HG02763 (cell line): Measurements from ENCODE around the gene BCL11B.

Source experiments
- ATAC-seq: cut with Tn5 transposase; IDR thresholded peaks from one replicate; pipeline ENCODE4 v1.9.1; 2021; ENCODE audit warnings: mild to moderate bottlenecking, moderate library complexity; ENCODE audit not compliant: unreplicated experiment

The BCL11B gene

GRCh38 chr14:99185436-99186068 is 86.4 kb downstream of the BCL11B start:
- no peak for ATAC-seq

DNA sequence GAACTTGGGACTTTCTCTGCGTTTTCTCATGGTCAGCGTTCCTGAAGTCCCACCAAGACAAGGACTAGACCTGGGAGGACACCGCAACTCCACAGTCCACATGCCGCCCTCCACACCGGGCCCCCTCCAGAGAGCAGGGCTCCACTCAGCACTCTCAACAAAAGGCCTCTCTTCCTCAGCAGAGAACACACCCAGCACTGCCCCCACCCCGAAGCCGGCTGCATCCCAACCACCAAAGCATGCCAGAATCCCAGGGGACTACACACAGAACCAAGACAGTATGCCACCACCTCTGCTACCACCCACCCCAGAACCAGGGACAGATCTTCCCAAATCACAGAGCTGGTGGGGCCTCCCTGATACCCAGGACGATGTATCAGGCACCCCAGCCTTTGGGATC is 88.3 kb downstream of the BCL11B start:
- ATAC-seq, result no peak

DNA sequence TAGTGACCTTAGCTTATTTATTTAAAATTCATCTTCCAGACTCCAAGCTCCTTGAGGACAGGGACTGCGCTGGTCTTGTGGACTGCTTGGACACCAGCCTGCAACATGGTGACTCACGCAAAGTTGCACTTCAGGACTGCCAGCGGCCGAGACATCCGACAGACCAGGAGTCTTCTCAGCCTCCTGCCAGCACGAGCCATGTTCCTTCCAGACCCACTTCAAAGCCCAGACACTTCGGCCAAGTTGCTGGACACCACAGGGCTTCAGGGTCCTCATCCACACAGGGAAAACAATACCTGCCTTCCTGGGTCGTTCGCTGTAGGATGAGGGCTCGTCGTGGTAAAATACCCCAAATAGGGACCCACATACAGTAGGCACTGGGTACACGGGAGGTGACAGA is 88.7 kb downstream of the BCL11B start:
- ATAC-seq, result no peak

- ATAC-seq, result no peak
These were observed 89.3 kb downstream of the BCL11B start for GRCh38 chr14:99182548-99183250.

- no peak for ATAC-seq
These were observed 90.0 kb downstream of the BCL11B start for GRCh38 chr14:99181804-99182520.

DNA sequence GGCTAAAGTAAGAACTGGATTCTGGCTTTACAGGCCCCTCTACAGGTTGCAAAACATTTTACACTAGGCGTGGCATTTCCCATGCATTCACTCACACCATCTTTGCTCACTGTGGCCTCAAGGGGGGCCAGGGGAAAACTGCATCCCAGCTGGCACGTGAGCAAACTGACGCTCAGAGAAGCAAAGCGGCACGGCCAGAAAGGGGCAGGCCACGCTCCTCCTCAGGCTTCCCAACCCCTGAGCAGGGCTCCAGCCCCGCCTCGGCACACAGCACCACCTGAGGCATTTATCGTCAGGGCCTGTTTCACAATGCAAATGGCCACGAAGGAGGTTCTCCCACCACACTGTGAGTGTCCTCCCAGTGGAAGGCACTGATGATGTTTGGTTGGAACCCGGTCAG is 90.8 kb downstream of the BCL11B start:
- no peak for ATAC-seq

GRCh38 chr14:99179946-99180345 is 92.1 kb downstream of the BCL11B start:
- no peak for ATAC-seq

- no peak for ATAC-seq
These were observed 92.5 kb downstream of the BCL11B start for GRCh38 chr14:99179506-99179905.

- no peak for ATAC-seq
These were observed 93.8 kb downstream of the BCL11B start for GRCh38 chr14:99177886-99178835.

GRCh38 chr14:99177046-99177655 is 94.8 kb downstream of the BCL11B start:
- no peak for ATAC-seq

DNA sequence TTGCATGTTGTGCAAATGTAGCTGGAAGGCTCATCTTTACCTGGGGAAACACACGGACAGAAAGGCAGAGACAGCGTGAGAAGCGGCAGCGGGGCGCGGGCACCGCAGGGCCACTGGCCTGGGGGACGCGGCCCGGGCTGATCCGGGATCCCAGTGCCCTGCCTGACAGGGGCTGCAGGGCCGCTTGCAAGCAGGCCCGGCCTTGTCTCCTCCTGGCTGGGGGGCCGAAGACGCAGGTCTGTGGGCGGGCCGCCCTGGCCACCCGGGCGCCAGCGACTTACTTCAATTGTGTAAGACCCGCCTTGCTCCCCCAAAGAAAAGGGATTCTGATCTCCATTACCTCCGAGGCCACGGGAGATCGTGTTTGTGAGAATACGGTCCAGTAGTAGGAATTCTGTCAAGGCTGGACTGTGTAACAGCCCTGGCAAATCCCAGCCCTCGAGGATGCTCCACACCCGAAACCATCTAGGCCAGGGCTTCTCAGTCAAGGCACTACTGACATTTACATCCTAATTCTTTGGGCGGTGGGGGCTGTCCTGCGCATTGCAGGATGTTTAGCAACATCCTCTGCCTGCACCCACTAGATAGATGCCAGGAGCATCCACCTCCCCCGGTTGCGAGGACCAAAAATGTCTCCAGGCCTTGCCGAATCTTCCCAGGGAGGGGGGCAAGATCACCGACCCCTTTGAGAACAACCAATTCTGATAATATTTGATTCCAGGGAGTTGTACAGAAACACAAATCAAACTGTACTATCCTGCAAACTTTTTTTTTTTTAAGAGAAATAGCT is 95.6 kb downstream of the BCL11B start:
- ATAC-seq, result no peak

DNA sequence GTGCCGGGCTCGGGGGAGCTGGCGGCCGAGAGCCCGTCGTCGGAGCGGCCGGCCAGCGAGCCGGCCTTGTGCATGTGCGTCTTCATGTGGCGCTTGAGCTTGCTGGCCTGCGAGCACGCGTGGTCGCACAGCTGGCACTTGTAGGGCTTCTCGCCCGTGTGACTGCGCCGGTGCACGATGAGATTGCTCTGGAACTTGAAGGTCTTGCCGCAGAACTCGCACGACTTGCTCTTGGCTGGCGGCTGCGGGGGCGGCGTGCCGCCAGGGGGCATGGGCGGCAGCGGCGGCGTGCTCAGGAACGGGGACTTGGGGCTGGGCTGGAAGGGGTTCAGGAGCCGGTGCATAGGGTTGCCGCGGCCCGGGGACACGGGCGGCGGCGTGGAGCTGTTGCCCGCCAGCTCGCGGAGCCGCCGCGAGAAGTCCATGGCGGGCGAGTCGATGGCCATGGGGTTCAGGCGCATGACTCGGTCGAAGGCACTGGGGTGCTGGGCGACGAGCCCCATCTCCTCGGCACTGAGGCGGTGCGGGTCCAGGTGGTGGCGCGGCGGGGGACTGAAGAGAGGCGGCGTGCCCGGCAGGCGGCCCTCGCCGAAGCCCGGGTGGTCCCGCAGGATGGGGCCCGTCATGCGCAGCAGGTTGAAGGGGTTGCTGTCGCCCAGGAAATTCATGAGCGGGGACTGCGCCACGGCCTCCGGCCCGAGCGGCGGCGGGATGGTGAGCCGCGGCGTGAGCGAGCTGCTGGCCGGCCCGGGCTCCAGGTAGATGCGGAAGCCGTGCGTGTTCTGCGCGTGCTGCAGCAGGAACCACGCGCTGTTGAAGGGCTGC is 96.5 kb downstream of the BCL11B start:
- no peak for ATAC-seq

DNA sequence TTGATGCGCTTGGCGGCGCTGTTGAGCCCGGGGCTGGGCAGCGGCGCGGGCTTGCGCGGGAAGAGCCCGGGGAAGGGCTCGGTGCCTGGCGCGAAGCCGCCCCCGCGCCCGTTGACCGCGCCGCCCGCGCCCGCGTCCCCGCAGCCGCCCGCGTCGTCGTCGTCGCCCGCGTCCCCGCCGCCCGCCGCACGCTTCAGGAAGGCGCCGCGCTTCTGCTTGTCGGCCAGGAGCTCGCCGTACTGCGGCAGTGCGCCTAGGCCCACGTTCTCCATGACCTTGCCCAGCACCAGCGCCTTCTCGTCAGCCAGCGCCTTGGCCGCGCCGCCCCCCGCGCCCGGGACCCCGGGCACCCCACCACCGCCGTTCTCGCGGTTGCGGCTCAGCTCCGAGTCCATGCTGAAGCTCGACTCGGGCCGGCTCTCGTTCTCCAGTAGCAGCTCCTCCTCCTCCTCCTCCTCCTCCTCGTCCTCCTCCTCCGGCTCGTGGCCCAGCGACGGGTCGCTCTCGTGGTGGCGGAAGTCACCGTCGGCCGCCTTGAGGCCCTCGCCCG is 97.2 kb downstream of the BCL11B start:
- ATAC-seq, result no peak

DNA sequence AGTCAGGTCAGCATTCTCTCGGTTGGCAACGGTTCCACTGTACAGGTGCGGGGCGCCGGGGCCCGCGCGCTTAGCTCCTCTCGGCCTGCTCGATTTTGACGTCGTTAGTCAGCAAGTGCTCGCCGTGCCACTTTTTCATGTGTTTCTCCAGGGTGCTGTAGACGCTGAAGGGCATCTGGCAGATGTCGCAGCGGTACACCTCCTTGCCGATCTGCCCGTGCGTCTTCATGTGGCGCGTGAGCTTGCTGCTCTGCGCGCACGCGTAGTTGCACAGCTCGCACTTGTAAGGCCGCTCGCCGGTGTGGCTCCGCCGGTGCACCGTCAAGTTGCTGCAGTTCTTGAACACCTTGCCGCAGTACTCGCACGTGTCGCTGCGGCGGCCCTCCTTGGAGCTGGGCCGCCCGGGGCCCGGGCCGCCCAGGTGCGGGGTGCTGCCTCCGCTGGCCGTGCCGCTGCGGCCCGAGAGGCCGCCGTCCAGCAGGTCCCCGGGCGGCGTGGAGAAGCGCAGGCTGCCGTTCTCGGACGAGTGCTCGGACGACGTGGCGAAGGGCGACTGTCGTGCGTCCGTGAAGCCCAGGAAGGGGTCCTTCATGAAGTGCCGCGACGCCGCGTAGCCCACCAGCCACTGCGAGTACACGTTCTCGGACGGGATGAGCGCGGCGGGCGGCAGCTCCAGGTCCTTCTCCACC is 97.8 kb downstream of the BCL11B start:
- no peak for ATAC-seq

- no peak for ATAC-seq
These were observed 98.5 kb downstream of the BCL11B start for GRCh38 chr14:99173506-99173905.

GRCh38 chr14:99173086-99173485 is 98.9 kb downstream of the BCL11B start:
- no peak for ATAC-seq

DNA sequence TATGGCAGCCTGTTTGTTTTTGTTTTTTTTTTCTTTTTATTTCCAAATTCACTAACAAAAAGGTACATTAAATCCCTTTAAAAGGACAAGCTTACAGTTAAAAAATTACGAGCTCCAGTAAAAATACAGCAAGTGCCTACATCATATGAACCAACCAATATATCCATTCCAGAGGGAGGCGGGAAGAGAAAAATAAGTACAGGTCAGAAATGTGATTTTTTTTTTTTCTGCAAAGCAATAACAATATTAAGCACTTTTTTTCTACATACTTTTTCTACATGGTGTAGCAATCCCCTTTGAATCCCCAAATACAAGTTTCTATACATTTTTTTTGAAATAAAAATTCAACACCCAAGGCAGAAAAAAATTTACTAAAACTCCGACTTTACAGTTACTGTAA is 100.6 kb downstream of the BCL11B start:
- no peak for ATAC-seq

DNA sequence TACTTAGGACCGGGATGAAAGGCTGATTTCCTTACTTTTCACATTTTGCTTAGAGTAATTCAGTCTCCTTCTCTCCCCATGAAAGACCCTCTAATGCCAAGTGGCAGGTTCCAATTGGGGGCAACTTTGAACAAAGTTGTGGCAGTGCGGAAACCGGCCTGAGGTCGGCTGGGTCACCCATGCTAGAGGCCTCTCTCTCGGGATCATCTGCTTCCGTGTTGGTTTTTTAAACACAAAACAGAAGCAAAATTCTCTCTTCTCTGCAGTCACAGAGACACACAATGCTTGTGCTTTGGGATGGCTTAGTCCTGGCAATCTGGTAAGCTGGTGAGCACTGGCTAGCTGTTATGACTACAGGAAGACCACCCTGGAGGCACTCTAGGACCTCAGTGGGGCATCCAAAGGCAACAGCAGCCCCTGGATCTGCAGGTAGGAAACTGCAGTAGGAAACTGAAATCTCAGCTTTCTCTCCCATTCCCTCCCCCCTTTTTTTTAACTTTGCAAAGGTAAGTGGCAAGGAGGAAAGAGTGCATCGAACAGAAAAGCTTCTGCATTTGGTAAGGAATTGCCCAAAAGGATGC is 102.1 kb downstream of the BCL11B start:
- no peak for ATAC-seq
